ENCODE results near the gene SLC16A1.
"Not testable (repeated sequence)": the region's sequence is repeated elsewhere in the genome, so short reads cannot be mapped to it uniquely, and the experiment has no call there.

SLC16A1 gene

DNA sequence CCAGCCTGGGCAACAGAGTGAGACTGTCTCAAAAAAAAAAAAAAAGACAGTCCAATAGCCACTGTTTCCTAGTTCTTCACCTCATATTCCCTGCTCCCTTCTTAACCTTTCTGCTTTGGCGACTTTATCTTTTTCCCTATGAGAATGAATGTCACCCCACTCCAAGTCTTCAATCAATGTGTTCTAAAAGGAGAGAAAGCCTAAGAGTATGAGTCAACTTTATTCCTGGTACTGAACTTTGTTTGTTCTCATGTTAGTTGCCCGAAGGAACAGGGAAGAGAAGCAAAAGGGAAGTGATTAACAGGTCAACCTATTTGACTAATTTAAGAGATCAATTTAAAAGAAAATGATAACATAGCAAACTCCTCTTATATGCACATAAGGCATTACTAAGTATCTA is 39.9 kb upstream of the SLC16A1 start:
- DNase-seq (ENCODE audit: low read depth, low spot score): no peak
- ChIA-PET POLR2A (no interaction called here), CTCF (no interaction called here)
- H3K4me3 ChIP-seq (ENCODE audit: low read depth, low read length): no peak overlapping the region
- TF ChIP-seq, protein P1, sequence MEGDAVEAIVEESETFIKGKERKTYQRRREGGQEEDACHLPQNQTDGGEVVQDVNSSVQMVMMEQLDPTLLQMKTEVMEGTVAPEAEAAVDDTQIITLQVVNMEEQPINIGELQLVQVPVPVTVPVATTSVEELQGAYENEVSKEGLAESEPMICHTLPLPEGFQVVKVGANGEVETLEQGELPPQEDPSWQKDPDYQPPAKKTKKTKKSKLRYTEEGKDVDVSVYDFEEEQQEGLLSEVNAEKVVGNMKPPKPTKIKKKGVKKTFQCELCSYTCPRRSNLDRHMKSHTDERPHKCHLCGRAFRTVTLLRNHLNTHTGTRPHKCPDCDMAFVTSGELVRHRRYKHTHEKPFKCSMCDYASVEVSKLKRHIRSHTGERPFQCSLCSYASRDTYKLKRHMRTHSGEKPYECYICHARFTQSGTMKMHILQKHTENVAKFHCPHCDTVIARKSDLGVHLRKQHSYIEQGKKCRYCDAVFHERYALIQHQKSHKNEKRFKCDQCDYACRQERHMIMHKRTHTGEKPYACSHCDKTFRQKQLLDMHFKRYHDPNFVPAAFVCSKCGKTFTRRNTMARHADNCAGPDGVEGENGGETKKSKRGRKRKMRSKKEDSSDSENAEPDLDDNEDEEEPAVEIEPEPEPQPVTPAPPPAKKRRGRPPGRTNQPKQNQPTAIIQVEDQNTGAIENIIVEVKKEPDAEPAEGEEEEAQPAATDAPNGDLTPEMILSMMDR (IDR thresholded peaks at IDR 0.05; ENCODE audit: insufficient read depth, low read length, missing control alignments): no peak

GRCh38 chr1:112995021-112995420 is 39.0 kb upstream of the SLC16A1 start:
- CTCF ChIA-PET: interaction anchor here (0.8 kb wide), 1 partner anchor 77 kb away, joined by 6 read pairs; no protein-coding TSS in a partner anchor
- H3K4me3 ChIP-seq (ENCODE audit: low read depth, low read length); POLR2A ChIA-PET; DNase-seq (ENCODE audit: low read depth, low spot score): not testable (repeated sequence)

- POLR2A ChIA-PET: interaction anchor here (0.8 kb wide), 1 partner anchor 37 kb away, joined by 3 read pairs; the partner anchor contains the start of gene SLC16A1
- TF ChIP-seq, protein P1 (IDR thresholded peaks at IDR 0.05; ENCODE audit: insufficient read depth, low read length, missing control alignments): no peak
- no peak for DNase-seq (ENCODE audit: low read depth, low spot score)
- CTCF ChIA-PET: interaction anchor here (0.7 to 1.6 kb wide), 4 partner anchors 80 to 274 kb away, joined by 3 to 5 read pairs (median 4); partner anchors contain the start of gene LRIG2
- no peak overlapping the region for H3K4me3 ChIP-seq (ENCODE audit: low read depth, low read length)
Observed at GRCh38 chr1:112992780-112993179, 36.8 kb upstream of the SLC16A1 start.

DNA sequence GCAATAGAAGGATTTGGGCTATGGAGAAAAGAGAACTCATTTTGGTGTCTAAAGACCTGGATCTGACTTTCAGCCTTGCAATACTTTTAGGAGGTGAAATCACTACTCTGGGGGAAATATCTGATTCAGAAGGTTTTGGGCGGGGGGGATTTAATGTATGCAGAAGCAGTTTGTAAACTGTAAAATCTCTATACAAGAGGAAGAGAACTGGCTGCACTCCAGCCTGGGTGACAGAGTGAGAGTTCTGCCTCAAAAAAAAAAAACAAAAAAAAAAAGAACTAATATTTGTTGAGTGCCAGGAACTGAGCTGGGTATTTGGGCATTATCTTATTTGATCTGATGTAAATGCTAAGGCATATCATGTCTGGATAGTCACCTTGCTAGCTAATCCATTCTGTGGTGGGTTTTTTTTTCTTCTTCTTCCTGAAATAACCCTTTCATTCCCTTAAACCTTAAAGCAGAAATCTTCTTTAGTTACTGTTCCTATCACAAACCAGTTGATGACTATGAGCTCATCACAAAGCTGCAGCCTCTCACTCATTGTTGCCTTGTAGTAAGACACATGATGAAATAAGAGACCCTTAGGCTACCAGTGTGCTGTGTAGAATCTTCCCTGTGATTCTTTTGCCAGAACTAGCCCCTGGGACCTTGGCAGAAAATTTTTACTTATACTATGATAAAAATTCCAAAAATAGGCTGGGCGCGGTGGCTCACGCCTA is 35.6 kb upstream of the SLC16A1 start:
- DNase-seq (ENCODE audit: low read depth, low spot score): no peak
- H3K4me3 ChIP-seq (ENCODE audit: low read depth, low read length): no peak overlapping the region
- POLR2A ChIA-PET: no interaction called here
- TF ChIP-seq, protein P1 (IDR thresholded peaks at IDR 0.05; ENCODE audit: insufficient read depth, low read length, missing control alignments): no peak
- CTCF ChIA-PET: interaction anchor here (1.6 kb wide), 1 partner anchor 112 kb away, joined by 3 read pairs; no protein-coding TSS in a partner anchor

GRCh38 chr1:112990271-112990670 is 34.3 kb upstream of the SLC16A1 start:
- TF ChIP-seq, protein P1 (IDR thresholded peaks at IDR 0.05; ENCODE audit: insufficient read depth, low read length, missing control alignments): no peak
- ChIA-PET CTCF (interaction anchor here (0.8 to 1.4 kb wide), 2 partner anchors 83 to 274 kb away, joined by 3 read pairs; partner anchors contain the start of gene LRIG2), POLR2A (no interaction called here)
- DNase-seq (ENCODE audit: low read depth, low spot score): no peak
- H3K4me3 ChIP-seq (ENCODE audit: low read depth, low read length): no peak overlapping the region

DNA sequence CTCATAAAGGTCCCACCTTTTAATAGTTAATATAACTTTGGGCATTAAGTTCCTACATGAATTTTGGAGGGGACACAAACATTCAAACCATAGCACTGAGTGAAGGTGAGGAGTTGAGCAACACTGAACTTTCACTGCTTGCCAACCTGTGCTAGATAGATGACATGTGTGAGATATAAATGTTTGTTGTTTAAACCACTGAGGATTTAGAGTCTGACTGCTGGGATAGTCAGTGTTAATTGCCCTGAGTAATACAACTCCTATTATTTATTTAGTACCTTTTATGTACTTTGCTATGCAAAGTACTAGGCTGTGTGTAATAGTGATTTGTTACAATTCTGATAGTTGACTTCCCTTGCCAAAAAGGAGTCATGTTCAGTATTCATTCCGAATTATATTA is 32.4 kb upstream of the SLC16A1 start:
- no peak overlapping the region for H3K4me3 ChIP-seq (ENCODE audit: low read depth, low read length)
- DNase-seq (ENCODE audit: low read depth, low spot score): no peak
- TF ChIP-seq, protein P1 (IDR thresholded peaks at IDR 0.05; ENCODE audit: insufficient read depth, low read length, missing control alignments): no peak
- ChIA-PET POLR2A (no interaction called here), CTCF (no interaction called here)
